OCI-LY1 (cell line): ENCODE results near the gene PTPRD.

Experiments
- EZH2 ChIP-seq: fragments of 200-600 bp; sonication (generic), shearing (Covaris generic); IDR thresholded peaks from 2 replicates; pipeline ENCODE4 v1.8.0; 2017; ENCODE audit warnings: borderline replicate concordance, mixed run types, mild to moderate bottlenecking, antibody characterized with exemption, low read length, moderate library complexity, mixed read lengths
- TF ChIP-seq, protein P1 (sequence below): fragments of 200-600 bp; sonication (generic), shearing (Covaris generic); IDR thresholded peaks from 2 replicates; pipeline ENCODE4 v1.5.1; 2017; ENCODE audit warnings: mild to moderate bottlenecking, antibody characterized with exemption, low read length, moderate library complexity, mixed read lengths

GRCh38 chr9:8800196-8800595, 1812.6 kb downstream of the PTPRD start:
- TF ChIP-seq, protein P1, sequence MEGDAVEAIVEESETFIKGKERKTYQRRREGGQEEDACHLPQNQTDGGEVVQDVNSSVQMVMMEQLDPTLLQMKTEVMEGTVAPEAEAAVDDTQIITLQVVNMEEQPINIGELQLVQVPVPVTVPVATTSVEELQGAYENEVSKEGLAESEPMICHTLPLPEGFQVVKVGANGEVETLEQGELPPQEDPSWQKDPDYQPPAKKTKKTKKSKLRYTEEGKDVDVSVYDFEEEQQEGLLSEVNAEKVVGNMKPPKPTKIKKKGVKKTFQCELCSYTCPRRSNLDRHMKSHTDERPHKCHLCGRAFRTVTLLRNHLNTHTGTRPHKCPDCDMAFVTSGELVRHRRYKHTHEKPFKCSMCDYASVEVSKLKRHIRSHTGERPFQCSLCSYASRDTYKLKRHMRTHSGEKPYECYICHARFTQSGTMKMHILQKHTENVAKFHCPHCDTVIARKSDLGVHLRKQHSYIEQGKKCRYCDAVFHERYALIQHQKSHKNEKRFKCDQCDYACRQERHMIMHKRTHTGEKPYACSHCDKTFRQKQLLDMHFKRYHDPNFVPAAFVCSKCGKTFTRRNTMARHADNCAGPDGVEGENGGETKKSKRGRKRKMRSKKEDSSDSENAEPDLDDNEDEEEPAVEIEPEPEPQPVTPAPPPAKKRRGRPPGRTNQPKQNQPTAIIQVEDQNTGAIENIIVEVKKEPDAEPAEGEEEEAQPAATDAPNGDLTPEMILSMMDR = no peak
- TF ChIP-seq EZH2 = no peak
